GM20431 (cell line): ENCODE data around the gene MMP2.

Experiments used
- in situ Hi-C: fragments of 300-500 bp; cut with MseI, MboI; formaldehyde crosslinking; loops from one replicate; pipeline ENCODE4 v1.15.0; 2020; ENCODE audit warnings: low sequenced_read_pairs; ENCODE audit not compliant: unreplicated experiment

Gene MMP2

GRCh38 chr16:55489956-55490265, 10.9 kb downstream of the MMP2 start:
- in situ Hi-C loops, result no loop called here

DNA sequence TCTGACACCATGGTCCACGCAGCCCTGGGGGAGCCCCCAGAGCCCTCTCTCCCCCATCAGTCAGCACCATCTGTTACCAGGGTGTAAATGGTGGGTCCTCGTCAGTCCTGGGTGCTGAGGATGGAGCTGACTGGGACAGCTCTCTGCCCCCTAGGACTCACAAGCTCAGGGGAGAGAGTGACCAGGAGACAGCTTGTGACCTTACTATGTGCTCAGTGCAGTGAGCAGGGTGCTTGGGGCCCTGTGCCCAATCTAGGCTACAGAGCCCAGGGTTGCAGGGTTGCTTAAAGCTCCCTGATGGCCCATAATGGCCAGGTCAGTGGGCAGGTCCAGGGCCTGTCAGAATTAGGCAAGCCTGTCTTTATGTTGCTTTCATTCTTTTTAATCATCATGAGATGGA, 11.3 kb downstream of the MMP2 start:
- in situ Hi-C loops, result no loop called here

GRCh38 chr16:55491691-55492090, 12.7 kb downstream of the MMP2 start:
- in situ Hi-C loops, result no loop called here

- in situ Hi-C loops, result no loop called here
Measured at GRCh38 chr16:55492756-55493380, 13.9 kb downstream of the MMP2 start.

- in situ Hi-C loops, result no loop called here
Measured at GRCh38 chr16:55494994-55495421, 16.0 kb downstream of the MMP2 start.

DNA sequence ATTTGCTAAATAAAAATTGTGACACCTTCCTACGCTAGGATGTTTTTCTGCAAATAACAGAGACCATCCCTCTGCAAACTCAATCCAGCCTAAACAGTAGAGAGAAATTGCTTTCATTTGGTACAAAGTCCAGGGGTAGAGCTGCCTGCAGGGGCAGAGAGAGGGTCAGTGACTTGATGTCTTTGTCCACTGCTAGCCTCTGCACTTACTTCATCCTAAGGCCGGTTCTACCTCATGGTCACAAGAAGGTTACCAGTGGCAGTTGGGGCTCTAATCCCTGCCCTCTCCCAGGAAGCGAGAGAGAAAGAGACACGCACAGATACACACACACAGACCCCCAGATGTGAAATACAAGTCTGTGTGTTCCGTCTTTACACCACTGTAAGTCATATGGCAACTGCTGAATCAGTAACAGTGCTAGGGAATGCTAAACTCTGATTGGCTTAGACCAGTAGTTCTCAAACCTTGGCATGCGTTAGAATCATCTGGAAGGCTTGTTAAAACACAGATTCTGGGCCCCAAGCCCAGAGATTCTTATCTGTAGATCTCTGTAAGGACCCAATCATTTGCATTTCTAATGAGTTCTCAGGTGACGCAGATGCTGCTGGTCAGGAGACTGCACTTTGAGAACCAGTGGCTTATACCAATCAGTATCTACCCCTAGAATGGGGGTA, 16.8 kb downstream of the MMP2 start:
- in situ Hi-C loops, result no loop called here

DNA sequence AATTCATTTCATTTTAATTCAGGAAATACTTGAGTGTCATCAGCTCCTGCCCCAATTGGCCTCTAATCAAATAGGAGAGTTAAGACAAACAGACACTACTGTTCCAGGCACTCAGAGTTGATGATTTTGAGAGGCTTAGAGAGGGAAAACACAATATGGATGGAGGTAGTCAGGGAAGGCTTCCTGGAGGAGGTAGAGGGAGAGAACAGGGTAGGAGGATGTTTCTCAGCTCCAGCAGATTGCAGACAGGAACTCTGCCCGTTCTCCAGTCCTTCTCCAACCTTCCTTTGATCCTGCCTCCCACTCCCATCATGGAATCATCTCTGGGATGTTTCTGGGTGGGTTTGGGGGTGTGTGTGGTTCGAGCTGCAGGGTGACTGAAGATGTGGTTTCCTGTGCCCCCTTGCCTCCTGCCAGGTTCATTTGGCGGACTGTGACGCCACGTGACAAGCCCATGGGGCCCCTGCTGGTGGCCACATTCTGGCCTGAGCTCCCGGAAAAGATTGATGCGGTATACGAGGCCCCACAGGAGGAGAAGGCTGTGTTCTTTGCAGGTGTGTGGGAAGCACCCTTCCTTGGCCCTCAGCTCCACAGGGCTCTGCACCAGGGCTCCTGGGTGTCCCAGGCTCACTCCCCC, 17.6 kb downstream of the MMP2 start:
- in situ Hi-C loops, result no loop called here

- in situ Hi-C loops, result no loop called here
Measured at GRCh38 chr16:55497558-55497957, 18.6 kb downstream of the MMP2 start.

DNA sequence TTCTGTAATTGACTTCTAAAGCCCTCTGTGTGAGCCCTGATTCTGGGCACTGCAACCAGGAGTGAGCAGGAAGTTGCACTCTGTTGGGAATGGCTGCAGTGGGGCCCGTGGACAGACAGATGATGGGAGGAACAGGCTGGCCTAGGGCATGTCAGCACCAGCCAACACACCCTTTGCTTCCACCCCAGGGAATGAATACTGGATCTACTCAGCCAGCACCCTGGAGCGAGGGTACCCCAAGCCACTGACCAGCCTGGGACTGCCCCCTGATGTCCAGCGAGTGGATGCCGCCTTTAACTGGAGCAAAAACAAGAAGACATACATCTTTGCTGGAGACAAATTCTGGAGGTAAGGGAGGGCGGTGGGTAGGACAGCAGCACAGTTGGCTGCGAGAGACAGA, 19.1 kb downstream of the MMP2 start:
- in situ Hi-C loops, result no loop called here

GRCh38 chr16:55499281-55499680, 20.3 kb downstream of the MMP2 start:
- in situ Hi-C loops, result no loop called here

GRCh38 chr16:55499951-55500529, 21.0 kb downstream of the MMP2 start:
- in situ Hi-C loops, result no loop called here

DNA sequence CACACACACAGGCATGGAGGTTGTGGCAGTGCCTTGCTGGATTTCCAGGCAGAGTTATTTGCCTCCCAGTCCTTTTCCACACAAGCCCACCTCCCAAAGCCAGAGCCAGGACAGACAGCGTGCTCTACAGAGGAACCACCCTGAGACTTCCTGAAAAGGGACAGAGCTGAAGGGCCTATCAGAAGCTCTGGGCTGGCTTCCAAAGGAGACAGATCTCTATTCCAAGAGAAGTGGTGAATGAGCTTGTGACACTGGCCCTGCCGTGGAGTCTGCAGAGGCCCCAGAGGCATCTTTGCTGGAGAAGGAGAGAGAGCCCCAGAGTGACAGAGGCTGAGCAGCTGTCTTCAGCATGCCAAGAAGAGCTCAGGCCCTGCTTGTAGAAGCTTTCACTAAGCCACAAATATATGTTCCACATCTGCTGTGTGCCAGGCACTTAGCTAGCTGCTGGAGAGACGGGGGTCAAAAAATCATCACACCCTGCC, 21.6 kb downstream of the MMP2 start:
- in situ Hi-C loops, result no loop called here

- in situ Hi-C loops, result no loop called here
Measured at GRCh38 chr16:55501549-55502322, 22.7 kb downstream of the MMP2 start.

GRCh38 chr16:55502801-55503366, 23.9 kb downstream of the MMP2 start:
- in situ Hi-C loops, result no loop called here

DNA sequence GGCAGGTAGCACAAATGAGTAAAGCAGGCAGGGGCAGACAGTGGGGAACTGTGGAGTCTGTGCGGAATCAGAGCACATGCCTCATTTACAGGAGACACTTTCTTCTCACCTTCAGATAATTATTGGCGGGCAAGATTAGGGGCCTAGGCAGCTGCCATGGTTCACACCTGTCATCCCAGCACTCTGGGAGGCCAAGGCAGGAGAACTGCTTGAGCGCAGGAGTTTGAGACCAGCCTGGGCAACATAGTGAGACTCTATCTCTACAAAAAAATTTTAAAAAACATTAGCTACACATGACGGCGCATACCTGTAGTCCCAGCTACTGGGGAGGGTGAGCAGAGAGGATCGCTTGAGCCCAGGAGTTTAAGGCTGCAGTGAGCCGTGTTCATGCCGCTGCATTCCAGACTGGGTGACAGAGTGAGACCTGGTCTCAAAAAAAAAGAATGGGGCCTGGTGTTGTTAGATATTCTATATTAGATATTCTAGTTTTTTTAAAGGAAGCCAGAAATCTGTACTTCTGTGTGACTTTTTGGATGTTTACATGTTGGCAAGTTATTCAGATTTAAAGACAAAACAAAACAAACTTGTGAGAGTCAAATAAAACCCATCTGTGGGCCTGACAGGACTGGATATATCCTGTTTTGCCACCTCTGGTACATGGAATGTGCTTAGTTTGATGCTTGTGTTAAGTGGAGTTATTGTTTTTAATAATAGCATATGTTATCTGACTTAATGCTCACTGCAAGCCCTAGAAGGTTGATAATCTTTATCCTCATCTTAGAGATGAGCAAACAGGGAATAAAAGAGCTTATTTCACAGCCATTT, 24.9 kb downstream of the MMP2 start:
- in situ Hi-C loops, result no loop called here

GRCh38 chr16:55505333-55506015, 26.5 kb downstream of the MMP2 start:
- in situ Hi-C loops, result no loop called here

DNA sequence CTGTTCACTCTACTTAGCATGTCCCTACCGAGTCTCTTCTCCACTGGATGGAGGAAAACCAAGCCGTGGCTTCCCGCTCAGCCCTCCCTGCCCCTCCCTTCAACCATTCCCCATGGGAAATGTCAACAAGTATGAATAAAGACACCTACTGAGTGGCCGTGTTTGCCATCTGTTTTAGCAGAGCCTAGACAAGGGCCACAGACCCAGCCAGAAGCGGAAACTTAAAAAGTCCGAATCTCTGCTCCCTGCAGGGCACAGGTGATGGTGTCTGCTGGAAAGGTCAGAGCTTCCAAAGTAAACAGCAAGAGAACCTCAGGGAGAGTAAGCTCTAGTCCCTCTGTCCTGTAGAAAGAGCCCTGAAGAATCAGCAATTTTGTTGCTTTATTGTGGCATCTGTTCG, 27.1 kb downstream of the MMP2 start:
- in situ Hi-C loops, result no loop called here

- in situ Hi-C loops, result no loop called here
Measured at GRCh38 chr16:55506708-55507107, 27.7 kb downstream of the MMP2 start.
